ENCODE data around the gene GRIN3A. TPM values are rescaled to one million over a fixed set of nuclear protein-coding genes. Genes with fewer than 3 reads are reported as not detected.
"Not testable (repeated sequence)": the region's sequence is repeated elsewhere in the genome, so short reads cannot be mapped to it uniquely, and the experiment has no call there.

GRIN3A gene
- total RNA-seq, result 0.81 TPM
- long read RNA-seq, partial matches to known transcripts, result 0 of 1 reads
- long read RNA-seq, other reads (novel, unspliced or antisense), result 1 of 1 reads

- DNase-seq, result peak; percentile 60
- ATAC-seq (ENCODE audit: poor library complexity), result peak; percentile 90
- intact Hi-C loops (cut with DNase I), result no loop called here
Observed at GRCh38 chr9:101738566-101739183, at the start of gene GRIN3A. Gene GRIN3A (minus strand): TSS chr9:101738647. CDS start chr9:101737979, 668 bp downstream.

DNA sequence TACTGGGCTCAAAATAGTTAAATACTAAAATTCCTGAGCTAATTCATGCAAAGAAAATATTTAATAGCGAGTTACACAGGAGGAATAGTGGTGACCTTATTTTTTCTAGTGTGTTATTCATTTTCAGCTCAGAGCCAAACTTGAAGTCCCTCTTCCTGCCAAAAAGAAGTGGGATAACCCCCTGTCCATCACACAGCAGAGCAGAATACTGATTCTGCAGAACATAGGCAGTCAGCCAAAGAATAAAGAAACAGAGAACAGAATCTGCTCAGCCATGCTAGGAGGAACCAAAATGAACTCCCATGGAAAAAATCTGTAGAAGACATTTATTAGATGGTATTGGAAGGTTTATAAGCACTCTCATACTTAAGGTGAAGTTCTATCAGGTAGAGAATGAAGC, 49.4 kb upstream of the GRIN3A start:
- DNase-seq (no peak), ATAC-seq (ENCODE audit: poor library complexity) (no peak)
- intact Hi-C loops (cut with DNase I), result no loop called here

GRCh38 chr9:101778332-101778731, 39.9 kb upstream of the GRIN3A start:
- ATAC-seq (ENCODE audit: poor library complexity) (no peak), DNase-seq (no peak)

DNA sequence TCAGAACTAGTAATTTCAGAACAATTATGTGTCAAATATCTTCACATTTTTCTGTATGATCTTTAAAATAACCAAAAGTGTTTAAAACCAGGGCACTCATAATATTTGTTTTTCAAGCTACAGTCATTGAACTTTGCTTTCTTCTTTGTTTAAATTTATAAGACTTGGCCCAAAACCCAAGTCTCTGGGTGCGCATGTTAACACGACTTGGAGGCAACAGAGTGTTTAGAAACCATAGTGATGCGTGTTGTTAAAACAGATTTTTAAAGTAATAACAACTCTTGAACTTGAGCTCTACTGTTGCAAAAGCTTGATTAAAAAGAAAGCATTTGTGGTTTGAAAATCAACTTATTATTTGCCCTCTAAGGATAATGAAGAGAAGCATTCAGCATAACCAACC, 26.0 kb upstream of the GRIN3A start:
- ATAC-seq (ENCODE audit: poor library complexity), result no peak
- intact Hi-C loops (cut with DNase I), result no loop called here
- DNase-seq, result no peak

More at GRCh38 chr9:101778332-101778731, 39.9 kb upstream of the GRIN3A start:
- intact Hi-C loops (cut with DNase I), result no loop called here

- intact Hi-C loops (cut with DNase I), result no loop called here
- ATAC-seq (ENCODE audit: poor library complexity) (peak; percentile 68), DNase-seq (no peak)
Observed at GRCh38 chr9:101758304-101758930, 20.0 kb upstream of the GRIN3A start.

GRCh38 chr9:101753716-101754115, 15.3 kb upstream of the GRIN3A start:
- DNase-seq (no peak), ATAC-seq (ENCODE audit: poor library complexity) (no peak)
- intact Hi-C loops (cut with DNase I), result no loop called here

- DNase-seq, result no peak
- intact Hi-C loops (cut with DNase I), result no loop called here
- no peak for ATAC-seq (ENCODE audit: poor library complexity)
Observed at GRCh38 chr9:101751895-101752294, 13.4 kb upstream of the GRIN3A start.

DNA sequence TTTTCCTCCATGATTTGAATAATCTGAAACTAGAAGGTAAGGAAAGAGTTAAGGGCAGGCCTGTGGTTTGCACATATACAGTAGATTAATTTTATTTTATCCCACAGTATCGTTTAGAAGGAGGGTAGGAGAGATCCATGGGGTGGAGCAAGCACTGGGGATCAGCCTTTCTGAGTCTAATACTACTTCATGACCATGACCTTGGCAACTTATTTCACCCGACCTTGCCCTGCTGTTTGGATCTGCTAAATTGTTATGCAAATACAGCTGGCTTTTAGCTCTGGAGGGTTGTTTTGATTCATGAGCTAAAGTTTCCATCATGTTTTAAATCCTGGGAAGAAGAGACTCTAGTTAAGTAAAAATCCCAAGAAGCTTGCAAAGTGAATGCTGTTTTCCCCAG, 864 bp upstream of the GRIN3A start:
- ATAC-seq (ENCODE audit: poor library complexity), result no peak
- no peak for DNase-seq
- intact Hi-C loops (cut with DNase I), result no loop called here

- DNase-seq, result peak; percentile 37
- peak; percentile 79 for ATAC-seq (ENCODE audit: poor library complexity)
- intact Hi-C loops (cut with DNase I), result no loop called here
Observed at GRCh38 chr9:101737705-101738565, 512 bp downstream of the GRIN3A start.

DNA sequence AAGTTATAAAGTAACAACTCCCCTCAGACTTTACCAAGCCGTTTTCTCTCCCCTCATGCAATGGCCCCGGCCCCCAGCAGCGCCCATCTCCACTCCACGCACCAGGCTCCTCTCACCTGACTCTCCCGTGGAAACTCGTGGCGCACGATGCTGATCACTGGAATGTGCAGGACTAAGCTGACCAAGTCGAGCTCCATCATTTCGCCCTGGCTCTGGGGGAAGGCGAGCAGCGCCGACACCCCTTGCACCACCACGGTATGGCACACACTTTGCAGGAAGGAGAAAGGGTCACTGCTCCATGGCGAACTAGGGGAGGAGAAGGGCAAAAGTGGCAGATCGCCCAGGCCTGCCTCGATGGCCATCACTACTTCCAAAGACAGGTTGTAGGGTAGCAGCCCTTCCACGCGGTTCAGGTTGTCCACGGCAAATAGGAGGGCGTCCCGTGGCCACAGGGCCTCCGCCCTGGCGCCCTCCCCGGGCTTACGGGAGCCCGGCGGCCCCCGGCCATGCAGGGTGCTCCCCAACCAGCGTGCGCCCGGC, 1.2 kb downstream of the GRIN3A start:
- ATAC-seq (ENCODE audit: poor library complexity) (no peak), DNase-seq (no peak)
- intact Hi-C loops (cut with DNase I), result no loop called here

DNA sequence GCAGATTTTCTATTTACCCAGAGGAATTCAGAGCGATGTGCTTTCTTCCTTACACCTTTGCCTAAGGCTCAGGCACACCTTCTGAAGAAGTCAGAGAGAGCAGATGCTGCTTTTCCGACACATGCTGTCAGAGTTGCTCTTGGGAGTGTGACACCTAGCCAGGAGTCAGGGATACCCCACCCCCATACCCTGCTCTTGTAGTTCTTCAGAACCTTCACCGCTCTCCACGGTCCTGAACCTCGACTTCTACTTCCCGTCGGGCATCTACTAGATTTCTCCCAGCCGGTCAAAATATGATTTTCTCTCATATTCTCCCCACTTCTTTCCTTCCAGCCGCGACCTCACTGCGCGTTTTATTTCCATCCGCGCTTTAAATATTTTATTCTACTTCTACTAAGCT, 1.7 kb downstream of the GRIN3A start:
- intact Hi-C loops (cut with DNase I), result no loop called here
- ATAC-seq (ENCODE audit: poor library complexity) (no peak), DNase-seq (peak; percentile 42)

GRCh38 chr9:101731429-101731828, 7.0 kb downstream of the GRIN3A start:
- DNase-seq (no peak), ATAC-seq (ENCODE audit: poor library complexity) (no peak)
- intact Hi-C loops (cut with DNase I), result no loop called here

DNA sequence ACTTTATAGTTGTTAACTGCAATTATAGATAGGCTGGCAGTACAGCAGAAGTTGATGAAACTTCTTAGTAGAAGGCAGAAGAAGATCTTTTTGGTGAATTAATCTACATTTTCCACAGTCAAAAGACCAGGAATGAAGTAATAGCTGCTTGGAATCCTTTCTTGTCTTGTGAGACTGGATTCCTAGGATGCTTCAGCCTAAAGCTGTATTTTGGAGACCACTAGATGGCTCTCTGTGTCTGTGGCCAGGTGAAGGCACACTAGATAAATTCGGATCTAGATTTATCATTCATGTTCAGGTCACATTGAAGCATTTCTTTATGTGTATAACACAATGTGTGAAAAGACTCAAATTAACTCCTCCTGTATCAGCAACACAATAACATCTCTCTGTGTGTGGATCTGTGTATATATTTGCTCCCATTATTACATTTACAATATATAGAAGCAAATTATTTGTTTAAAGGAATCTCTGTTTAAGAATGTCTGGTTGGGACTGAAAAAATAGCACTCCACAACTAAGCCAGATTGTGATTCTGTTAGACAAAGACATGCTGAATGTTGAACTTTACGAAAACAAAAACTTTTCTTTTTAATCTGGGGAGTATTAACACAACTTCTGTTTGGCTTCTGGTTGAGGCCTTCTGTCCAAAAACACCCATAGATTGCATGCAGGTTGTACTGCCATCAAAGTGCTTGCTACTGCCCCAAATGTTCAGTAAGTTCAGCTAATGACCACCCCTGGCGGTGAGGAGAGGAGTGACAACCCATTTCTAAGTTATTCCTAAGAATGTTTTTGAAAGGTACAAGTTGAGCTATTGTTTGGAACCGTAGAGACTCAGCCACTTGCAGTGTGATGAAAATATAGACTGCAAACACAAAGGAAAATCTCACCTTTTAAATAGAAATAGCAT, 10.6 kb downstream of the GRIN3A start:
- intact Hi-C loops (cut with DNase I), result no loop called here
- ATAC-seq (ENCODE audit: poor library complexity), result peak; percentile 39

DNA sequence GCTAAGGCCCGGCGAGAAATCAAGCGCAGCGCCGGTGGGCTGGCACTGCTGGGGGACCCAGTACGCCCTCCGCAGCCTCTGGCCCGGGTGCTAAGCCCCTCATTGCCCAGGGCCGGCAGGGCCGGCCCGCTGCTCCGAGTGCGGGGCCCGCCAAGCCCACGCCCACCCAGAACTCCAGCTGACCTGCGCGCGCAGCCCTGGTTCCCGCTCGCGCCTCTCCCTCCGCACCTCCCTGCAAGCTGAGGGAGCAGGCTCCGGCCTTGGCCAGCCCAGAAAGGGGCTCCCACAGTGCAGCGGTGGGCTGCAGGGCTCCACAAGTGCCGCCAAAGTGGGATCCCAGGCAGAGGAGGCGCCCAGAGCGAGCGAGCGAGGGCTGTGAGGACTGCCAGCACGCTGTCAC, 14.2 kb downstream of the GRIN3A start:
- intact Hi-C loops (cut with DNase I); ATAC-seq (ENCODE audit: poor library complexity): not testable (repeated sequence)
- peak; percentile 33 for DNase-seq

More for the DNA sequence above, 10.6 kb downstream of the GRIN3A start:
- DNase-seq, result no peak

GRCh38 chr9:101718192-101718591, 20.3 kb downstream of the GRIN3A start:
- no peak for DNase-seq
- intact Hi-C loops (cut with DNase I), result no loop called here
- no peak for ATAC-seq (ENCODE audit: poor library complexity)

- ATAC-seq (ENCODE audit: poor library complexity) (peak; percentile 85), DNase-seq (peak; percentile 35)
- intact Hi-C loops (cut with DNase I), result no loop called here
Observed at GRCh38 chr9:101716629-101717028, 21.8 kb downstream of the GRIN3A start.

GRCh38 chr9:101711330-101711941, 27.0 kb downstream of the GRIN3A start:
- ATAC-seq (ENCODE audit: poor library complexity) (no peak), DNase-seq (no peak)
- intact Hi-C loops (cut with DNase I), result no loop called here

DNA sequence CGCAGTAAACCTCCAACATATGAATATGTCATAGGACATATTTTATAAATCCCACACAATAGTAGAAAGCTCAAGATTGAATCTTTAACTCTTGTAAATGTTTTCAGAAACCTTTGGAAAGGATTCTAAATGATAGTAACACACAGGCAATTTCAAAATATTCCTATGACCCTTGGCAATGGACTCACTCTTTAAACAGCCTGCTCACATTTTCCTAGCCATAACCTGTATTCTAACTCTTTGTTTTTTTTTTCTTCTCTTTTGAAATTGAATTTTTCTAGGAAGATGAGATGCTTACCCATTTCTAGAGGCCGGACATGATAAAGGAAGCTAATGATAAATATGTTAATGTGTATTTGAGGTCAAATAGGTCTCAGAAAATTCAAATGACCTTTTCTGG, 29.6 kb downstream of the GRIN3A start:
- intact Hi-C loops (cut with DNase I), result no loop called here
- ATAC-seq (ENCODE audit: poor library complexity), result no peak
- DNase-seq, result no peak
